ENCODE results near the gene CTSA.
"Not testable (repeated sequence)": the region's sequence is repeated elsewhere in the genome, so short reads cannot be mapped to it uniquely, and the experiment has no call there.

Gene CTSA

DNA sequence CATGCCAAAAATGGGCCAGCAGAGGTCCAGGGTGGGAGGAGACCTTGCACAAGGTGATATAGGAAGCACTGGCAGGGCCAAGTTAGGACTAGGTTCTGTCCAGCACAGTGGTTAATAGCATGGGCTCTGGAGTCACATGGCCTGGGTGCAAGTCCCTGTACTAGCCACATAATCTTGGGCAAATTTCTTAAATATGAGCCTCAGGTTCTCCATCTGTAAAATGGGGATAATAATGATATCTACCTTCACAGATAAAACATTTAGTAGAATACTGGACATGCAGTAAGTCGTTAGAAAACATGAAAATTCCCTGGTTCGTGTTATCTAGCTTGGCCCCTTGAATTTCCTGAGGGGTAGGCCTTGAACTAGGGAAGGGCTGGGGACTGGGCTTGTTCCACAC is 6.2 kb downstream of the CTSA start:
- DNase-seq = no peak

DNA sequence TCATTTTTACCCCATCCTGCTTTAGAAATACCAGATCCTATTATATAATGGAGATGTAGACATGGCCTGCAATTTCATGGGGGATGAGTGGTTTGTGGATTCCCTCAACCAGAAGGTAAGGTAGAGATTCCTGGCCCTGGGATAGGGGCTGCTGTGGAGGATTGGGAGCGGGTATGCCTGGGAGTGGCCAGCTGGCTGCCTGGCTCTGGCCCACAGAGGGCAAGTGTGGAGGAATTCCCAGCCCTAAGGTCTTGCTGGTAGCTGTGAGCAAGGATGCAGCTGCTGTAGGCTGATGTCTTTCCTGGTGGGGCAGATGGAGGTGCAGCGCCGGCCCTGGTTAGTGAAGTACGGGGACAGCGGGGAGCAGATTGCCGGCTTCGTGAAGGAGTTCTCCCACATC is 6.6 kb downstream of the CTSA start:
- no peak for DNase-seq

DNA sequence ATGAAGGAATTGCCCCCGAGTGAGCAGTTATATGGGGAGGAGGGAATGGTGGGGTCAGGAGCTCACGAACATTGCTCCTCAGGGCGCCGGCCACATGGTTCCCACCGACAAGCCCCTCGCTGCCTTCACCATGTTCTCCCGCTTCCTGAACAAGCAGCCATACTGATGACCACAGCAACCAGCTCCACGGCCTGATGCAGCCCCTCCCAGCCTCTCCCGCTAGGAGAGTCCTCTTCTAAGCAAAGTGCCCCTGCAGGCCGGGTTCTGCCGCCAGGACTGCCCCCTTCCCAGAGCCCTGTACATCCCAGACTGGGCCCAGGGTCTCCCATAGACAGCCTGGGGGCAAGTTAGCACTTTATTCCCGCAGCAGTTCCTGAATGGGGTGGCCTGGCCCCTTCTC is 7.2 kb downstream of the CTSA start:
- DNase-seq = no peak

DNA sequence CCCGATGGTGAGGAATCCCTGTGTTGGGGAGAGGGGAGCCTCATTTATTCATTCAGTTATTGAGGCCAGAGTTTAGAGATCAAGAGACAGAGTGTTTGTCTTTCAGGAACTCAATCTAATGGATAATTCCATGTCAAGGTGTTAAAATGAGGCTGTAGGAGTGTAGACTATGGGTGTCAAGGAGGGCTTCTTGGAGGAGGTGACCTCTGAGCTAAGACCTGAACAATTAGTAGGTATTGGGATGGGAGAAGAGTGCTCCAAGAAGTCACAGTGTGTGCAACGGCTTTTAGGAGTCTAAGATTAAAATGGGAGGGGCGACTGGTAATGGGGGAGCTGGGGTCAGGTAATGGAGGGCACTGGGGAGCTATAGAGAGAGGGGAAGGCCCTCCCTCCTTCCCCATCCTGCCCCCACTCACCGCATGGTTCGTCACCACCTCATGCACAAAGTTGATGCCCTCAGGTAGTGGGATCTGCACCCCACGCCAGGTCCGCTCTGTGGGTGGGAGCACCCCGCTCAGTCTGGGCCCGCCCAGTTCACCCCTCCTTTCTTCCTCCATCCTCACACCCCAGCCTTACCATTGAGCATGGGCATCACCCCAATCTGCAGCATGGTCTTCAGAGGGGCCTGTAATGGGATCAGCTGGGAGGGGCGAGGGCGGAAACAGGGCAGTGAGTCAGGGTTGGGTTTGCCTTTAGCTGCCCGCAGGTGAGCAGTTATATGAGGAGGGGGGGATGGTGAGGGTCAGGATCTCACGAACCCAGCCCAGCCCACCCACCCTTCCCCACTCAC is 8.1 kb downstream of the CTSA start:
- no peak for DNase-seq

DNA sequence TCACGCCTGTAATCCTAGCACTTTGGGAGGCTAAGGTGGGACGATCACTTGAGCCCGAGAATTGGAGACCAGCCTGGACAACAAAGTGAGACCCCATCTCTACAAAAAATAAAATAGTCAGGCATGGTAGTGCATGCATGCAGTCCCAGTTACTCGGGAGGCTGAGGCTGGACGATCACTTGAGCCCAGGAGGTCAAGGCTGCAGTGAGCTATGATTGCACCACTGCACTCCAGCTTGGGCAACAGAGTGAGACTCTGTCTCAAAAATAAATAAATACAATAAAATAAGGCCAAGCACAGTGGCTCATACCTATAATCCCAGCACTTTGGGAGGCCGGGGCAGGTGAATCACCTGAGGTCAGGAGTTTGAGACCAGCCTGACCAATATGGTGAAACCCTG is 10.2 kb downstream of the CTSA start:
- DNase-seq = not testable (repeated sequence)

DNA sequence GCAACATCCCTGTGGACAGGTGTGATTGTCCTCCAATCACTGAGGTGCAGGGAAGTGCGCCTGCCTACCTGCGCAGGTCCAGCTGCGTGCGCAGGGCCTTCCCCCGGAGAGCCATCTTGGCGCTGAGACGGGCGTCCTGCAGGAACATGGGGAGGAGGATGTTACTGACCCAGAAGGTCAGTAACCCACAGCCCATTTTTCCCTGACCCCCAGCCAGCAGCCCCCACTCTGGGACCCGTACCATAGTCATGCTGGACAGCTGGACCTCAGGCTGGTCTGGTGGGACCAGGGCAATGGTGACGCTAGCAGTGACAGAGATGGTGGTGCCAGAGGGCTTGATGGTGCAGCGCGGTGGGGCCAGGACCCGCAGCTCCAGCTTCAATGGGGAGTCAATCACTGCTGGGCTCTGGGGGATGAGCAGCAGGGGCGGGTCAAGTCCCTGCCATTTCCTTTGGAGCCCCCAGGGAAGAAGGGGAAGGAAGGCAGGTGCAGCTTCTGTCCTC is 11.1 kb downstream of the CTSA start:
- no peak for DNase-seq

DNA sequence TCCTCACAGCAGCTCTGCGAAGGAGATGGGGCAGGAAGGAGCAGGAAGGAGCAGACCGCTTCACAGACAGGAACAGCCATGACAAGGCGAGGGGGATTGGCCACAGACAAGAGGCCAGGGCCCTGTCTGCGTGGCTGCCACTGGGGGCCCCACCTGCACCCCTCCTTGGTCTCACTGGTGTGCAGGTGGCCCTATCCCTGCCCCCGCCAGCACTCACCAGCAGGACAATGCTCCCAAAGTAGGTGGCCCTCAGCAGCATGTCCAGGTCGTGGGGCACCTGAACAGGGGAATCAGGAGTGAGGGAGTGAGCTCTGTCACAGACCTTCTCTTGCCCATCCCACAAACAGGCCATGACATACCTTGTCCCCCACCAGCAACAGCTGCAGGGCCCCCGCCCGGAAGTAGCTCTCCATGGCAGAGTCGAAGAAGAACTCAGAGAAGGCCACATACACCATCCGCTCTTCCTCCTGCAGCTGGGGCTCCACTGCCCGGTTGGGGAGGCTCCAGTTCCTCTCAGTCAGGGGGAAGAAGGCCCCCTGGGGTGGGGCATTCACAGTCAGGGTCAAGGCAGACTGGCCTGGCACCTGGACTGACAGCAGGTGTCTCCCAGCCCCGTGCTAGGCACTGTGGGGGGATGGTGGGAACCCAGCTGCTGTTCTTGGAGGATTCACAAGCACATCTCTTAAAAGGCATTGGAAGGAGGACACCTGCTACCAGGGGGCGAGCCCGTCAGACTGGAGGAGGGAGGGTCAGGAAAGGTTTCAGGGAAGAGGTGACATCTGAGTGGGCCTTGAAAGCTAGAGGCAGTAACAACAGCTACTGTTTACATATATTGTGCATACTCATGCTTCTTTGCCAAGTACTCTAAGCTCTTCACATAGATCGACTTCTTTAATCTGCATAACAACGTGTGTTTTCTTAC is 13.7 kb downstream of the CTSA start:
- DNase-seq = no peak

DNA sequence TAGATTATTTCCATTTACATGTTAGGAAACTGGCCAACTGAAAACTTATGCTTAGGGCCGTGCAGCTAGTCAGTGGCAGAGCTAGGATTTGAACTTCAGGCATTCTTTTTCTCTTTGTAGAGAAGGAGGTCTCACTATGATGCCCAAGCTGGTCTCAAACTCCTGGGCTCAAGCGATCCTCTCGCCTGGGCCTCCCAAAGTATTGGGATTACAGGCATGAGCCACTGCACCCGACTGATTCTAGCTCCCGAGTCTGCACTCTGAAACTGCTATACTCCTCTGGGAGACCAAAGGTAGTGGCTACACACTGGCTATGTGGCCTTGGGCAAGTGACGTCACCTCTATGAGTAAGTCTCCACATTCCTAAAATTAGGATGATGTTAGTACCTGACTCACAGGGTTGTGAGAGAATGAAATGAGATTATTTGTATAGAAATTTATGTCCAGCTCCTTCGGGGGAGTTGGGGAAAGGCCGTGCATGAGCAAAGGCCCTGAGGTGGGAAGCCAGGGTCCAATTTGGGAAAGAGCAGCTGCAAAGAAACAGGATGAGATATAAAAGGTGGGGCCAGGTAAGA is 14.5 kb downstream of the CTSA start:
- DNase-seq = peak; percentile 96

DNA sequence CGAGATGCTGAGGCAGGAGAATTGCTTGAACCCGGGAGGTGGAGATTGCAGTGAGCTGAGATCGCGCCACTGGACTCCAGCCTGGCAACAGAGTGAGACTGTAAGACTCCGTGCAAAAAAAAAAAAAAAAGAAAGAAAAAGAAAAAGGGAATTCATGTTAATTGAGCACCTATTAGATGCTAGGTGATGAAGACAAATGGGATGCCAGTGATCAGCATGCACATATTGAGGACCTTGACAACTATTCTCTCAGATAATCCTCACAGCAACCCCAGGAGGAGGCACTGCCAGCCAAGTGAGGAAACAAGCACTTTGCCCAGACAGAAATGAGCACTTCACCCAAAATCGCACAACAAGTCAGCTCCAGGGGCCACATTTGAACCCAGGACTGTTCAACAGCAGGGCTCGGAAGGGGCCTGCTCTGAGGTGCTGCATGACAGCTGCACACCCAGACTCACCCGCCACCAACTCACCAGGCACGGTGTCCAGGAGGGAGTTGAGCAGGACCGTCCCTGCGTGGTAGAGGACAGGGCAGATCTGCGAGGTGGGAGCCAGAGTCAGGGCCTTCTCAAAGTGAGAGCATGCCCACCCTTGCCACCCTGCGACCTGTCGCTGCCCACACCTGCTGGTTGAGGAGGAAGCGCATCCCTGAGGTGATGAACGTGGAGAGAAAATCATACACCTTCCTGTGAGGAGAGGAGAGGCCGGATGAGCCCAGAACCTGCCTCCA is 16.2 kb downstream of the CTSA start:
- no peak for DNase-seq

DNA sequence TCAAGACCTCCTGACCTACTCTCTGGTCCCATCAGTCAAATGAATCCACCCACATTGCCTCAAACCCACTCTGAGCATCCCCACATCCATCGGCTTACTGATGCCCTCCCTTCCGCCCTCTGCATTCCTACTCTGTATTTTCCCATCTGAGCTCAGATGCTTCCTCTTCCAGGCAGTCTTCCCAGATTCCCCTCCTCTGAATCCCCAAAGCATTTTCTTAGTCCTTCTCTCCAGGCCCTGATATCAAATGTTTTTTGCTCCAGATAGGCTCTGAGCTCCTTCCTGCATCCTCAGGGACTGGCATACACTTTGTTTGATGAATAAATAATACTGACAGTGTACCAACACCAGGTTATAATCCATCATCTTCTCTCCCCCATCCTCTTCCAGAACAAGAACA is 16.9 kb downstream of the CTSA start:
- DNase-seq = no peak

DNA sequence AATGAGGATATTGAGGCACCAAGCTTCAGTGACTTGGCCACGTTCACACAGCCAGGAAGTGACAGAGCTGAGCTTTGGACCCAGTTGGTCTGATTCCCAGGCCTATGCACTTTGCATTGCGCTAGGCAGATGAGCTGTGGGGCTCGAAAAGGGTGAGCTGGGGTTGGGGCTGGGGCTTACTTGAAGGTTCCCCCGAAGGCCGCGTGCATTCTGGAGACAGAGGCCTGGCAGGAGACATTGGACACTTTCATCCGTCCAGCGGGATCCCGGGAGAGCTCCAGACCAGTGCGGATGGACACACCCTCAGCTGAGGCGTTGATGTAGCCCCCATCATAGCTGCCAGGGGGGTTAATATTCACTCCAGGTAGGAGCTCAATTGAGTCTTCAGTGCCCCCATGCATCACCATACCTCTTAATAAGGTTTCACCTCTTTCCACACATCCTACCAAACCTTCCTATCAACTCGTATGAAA is 18.2 kb downstream of the CTSA start:
- DNase-seq = no peak

DNA sequence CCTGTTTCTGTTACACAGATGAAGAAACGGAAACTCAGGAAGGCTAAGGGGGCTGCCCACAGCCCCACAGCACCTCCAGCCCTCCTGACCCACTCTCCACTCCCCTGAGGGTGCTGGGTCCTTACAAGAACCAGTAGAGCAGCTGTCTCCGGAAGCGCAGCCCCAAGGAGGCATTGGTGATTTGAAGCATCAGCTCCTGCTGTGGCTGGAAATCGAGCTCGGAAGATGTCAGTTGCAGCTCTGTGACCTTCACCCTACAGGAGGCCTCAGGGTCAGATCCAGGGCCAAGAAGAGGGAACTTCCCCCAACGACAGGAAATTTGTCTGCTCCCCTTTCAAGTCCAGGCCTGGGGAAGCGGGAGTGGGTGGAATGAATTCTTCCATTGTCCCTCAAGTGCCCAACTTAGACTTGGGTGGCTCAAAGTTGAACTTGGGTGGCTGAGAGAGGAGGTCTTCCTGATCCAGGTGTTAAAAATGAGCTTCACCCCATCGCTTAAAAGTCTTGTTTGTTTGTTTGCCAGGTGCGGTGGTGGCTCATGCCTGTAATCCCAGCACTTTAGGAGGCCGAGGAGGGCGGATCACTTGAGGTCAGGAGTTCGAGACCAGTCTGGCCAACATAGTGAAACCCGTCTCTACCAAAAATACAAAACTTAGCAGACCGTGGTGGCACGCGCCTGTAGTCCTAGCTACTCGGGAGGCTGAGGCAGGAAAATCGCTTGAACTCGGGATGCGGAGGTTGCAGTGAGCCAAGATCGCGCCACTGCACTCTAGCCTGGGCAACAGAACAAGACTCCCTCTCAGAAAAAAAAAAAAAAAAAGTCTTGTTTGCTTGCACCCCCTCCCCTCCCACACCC is 18.9 kb downstream of the CTSA start:
- DNase-seq = no peak

DNA sequence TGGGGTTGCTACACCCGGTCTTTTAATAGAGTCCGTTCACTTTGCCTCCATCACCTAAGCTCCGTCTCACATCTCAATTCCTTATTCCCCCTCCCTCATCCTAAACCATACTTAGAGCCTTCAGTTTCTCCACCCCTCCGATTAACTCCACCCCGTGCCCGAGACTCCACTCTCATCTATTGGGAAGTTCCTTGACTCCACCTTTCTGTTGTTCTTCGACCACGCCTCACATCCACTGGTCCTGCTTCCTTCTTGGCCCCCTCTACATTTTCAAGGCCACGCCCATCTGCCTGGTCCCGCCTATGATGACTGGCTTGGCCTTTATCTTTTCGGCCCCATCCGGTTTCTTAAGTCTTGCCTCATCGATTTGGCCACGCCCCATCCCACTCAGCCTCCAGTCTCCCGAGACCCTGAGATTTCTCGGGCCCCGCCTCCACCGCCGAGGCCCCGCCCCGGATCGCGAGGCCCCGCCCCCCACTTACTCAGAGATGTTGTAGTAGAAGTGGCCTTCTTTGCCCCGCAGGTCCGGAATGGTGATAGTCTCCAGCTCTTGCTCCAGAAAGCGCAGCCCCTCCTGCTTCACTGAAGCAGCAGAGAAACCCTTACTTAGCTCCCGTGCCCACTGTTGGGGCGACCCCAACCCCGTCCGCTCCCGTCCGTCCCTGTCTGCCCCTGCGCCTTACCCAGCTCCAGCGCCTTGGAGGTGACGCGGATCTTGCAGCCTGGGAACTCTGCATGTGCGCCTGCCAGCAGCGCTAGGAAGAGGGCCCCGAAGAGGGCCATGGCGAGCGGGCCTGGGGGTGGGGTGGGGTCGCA is 19.7 kb downstream of the CTSA start:
- peak; percentile 100 for DNase-seq

DNA sequence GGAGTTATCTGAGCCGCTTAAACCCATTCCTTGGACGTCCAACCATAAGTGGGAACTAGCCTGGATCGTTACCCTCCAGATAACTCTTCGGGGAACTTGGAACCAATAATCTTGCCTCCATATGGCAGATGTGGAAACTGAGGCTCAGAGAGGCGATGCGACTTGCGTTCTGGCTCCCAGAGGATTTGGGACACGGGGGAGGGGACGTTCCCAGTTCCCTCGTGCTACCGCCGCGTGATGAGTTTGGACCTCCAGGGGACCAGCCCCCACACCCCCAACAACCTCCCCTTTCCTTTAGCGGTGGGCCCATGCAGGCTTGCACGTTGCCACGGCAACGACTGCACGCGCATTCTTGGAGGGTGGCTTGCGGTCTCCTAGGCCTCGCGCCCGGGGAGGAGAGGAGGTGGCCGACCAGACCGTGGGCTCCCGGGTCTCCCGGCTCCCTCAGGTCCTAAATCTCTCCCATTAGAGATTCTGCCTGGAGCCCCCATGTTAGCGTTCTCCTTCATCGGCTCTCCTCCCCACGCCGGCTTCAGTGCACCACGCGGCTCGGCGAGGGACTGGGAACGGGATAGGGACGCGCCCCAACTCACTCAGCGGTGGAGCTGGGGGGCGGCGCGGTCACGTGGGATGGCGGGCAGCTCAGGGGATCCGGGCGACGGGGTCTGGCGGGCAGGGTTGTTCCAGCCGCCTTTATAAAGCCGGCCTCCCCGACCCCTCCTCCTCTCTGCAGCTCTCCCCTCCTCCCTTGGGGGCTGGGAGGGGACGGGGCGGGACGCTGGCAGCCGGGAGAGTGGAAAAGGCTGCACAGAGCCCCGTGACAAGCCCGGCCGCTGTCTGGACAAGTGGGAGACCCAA is 20.6 kb downstream of the CTSA start, which contains the start of gene PLTP:
Gene PLTP, minus strand, starts transcription at position 670 of the 858 bp plus-strand sequence. CDS start 703 bp downstream, outside the sequence.
- DNase-seq = peak; percentile 69

DNA sequence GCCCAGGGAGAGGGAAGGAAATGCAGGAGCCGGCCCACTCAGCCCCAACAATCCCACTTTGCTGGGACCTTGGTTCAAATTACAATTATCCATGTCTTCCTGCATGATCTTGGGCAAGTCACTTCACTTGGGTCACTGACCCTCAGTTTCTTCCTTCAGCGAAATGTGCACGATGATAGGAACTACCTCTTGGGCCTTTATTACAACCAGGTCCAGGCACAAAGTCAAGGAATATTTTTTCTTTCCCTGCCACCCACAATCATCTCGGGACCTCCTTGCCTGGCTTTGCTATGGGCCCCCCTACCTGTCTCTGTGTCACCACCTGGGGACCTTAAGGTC is 21.2 kb downstream of the CTSA start:
- DNase-seq = no peak

DNA sequence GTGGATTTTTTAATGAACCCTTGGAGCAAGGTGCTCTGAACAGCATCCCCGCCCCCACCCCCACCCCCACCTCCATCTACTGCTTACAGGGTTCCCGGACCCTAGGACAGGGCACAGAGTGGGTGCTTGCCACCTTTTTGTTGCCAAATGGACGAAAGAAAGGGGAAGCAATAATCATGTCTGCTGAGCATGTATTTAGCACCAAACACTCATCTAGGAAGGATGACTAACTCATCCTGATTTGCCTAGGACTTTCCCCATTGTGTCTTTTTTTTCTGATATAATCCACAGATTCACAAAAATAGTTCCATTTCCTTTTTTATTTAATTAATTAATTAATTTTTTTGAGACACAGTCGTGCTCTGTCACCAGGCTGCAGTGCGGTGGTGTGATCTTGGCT is 22.0 kb downstream of the CTSA start:
- no peak for DNase-seq

DNA sequence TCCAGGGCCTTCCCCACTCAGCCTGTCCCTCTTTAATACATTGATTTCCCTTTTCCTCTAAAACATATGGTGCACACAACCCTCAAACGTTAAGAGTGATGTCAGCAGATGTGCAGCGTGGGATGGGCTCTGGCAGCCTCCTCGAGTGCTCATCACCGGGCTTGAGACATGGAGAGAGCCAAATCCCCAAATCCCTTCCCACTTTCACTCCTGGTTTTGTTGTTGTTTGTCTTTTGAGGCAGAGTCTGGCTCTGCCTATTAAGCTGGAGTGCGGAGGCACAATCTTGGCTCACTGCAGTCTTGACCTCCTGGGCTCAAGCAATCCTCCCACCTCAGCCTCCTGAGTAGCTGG is 26.6 kb downstream of the CTSA start:
- no peak for DNase-seq

DNA sequence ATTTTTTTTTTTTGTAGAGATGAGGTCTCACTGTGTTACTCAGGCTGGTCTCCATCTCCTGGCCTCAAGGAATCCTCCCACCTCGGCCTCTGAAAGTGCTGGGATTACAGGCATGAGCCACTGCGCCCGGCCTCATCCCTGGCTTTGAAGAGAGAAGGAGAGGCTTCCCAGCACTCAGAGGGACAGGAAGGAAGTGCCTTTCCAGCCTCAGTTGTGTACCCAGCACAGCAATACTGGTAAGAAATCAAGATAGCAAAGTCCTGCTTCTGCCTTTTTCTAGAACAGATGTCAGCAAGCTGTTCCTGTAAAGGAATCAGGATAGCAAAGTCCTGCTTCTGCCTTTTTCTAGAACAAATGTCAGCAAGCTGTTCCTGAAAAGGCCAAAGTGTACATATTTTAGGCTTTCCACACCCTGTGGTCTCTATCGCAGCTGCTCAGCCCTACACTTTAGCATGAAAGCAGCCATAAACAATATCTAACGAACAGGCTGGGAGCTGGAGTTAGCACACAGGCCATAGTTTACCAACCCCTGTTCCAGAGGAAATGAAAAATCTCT is 27.1 kb downstream of the CTSA start:
- DNase-seq = no peak

DNA sequence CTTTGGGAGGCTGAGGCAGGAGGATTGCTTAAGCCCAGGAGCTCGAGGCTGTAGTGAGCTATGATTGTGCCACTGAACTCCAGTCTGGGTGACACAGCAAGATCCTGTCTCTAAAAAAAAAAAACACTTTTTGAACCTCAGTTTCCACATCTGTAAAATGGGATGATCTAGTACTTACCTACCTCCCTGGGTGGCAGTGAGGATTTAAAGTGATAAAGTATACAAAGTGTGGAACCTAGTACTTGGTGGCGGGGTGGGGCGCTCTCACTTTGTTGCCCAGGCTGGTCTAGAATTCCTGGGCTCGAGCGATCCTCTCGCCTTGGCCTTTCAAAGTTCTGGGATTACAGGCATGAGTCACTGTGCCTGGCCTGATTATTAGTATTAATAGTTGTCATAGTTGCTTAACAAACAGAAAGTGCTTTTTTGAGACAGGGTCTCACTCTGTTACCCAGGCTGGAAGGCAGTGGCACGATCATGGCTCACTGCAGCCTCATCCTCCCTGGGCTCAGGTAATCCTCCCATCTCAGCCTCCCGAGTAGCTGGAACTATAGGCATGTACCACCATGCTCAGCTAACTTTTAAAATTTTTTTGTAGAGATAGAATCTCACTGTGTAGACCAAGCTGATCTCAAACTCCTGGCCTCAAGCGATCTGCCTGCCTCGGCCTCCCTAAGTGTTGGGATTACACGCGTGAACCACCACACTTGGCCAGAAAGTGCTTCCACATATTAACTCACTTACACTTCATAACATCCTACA is 27.8 kb downstream of the CTSA start:
- DNase-seq = no peak
